Fibroblast of pulmonary artery (primary cell): ENCODE measurements around the gene CTPS2.
"Not testable (repeated sequence)": the region's sequence is repeated elsewhere in the genome, so short reads cannot be mapped to it uniquely, and the experiment has no call there.

Experiments
- DNase-seq: peaks from one replicate; pipeline ENCODE4 v3.0.0-alpha.2; 2010; ENCODE audit warnings: low read depth
- H3K4me3 ChIP-seq: replicated peaks from 2 replicates; pipeline ENCODE4 v1.5.1; 2011; ENCODE audit warnings: low read depth, mild to moderate bottlenecking, control low read depth, low read length, moderate library complexity
- CTCF ChIP-seq: IDR thresholded peaks from 2 replicates; pipeline ENCODE4 v1.5.1; 2011; ENCODE audit warnings: mild to moderate bottlenecking, control low read depth, low read length, inconsistent platforms; ENCODE audit errors: missing control alignments

CTPS2 gene

GRCh38 chrX:16712548-16713155 is at the start of gene CTPS2:
Gene CTPS2, minus strand, starts transcription at chrX:16712669. Its CDS starts 9,767 bp downstream, at chrX:16702902.
- DNase-seq: peak; percentile 56
- H3K4me3 ChIP-seq: peak within 1 kb of the TSS; percentile 64
- no peak for TF ChIP-seq CTCF

GRCh38 chrX:16761500-16761899 is 49.0 kb upstream of the CTPS2 start:
- DNase-seq, H3K4me3 ChIP-seq: not testable (repeated sequence)

GRCh38 chrX:16756724-16757123 is 44.3 kb upstream of the CTPS2 start:
- H3K4me3 ChIP-seq: no peak overlapping the region
- no peak for DNase-seq
- TF ChIP-seq CTCF: no peak

GRCh38 chrX:16754019-16754418 is 41.5 kb upstream of the CTPS2 start:
- DNase-seq: no peak
- TF ChIP-seq CTCF: no peak
- H3K4me3 ChIP-seq: no peak overlapping the region

GRCh38 chrX:16750136-16750535 is 37.7 kb upstream of the CTPS2 start:
- no peak for TF ChIP-seq CTCF
- H3K4me3 ChIP-seq: no peak overlapping the region
- no peak for DNase-seq

- H3K4me3 ChIP-seq: no peak overlapping the region
- DNase-seq: no peak
- TF ChIP-seq CTCF: no peak
These were observed 36.0 kb upstream of the CTPS2 start for GRCh38 chrX:16748425-16748824.

- H3K4me3 ChIP-seq: no peak overlapping the region
- DNase-seq: no peak
- no peak for TF ChIP-seq CTCF
These were observed 33.2 kb upstream of the CTPS2 start for GRCh38 chrX:16745659-16746058.

- DNase-seq: no peak
These were observed 32.6 kb upstream of the CTPS2 start for GRCh38 chrX:16745102-16745501.

More at GRCh38 chrX:16745102-16745501, 32.6 kb upstream of the CTPS2 start:
- no peak overlapping the region for H3K4me3 ChIP-seq
- no peak for TF ChIP-seq CTCF
